UCSD-AML1 (cell line): Measurements from ENCODE around the gene SH2B3.
"Not testable (repeated sequence)": the region's sequence is repeated elsewhere in the genome, so short reads cannot be mapped to it uniquely, and the experiment has no call there.

Experiments used
- DNase-seq: peaks from one replicate; lab custom pipeline; 2025; ENCODE audit not compliant: unreplicated experiment; lab: John Stamatoyannopoulos, UW

The SH2B3 gene

GRCh38 chr12:111457071-111457470, 51.3 kb downstream of the SH2B3 start:
- no peak for DNase-seq

- no peak for DNase-seq
Observed at GRCh38 chr12:111457577-111457976, 51.9 kb downstream of the SH2B3 start.

- no peak for DNase-seq
Observed at GRCh38 chr12:111458546-111459172, 52.9 kb downstream of the SH2B3 start.

- not testable (repeated sequence) for DNase-seq
Observed at GRCh38 chr12:111460111-111460510, 54.4 kb downstream of the SH2B3 start.

- no peak for DNase-seq
Observed at GRCh38 chr12:111462210-111462769, 56.6 kb downstream of the SH2B3 start.

- no peak for DNase-seq
Observed at GRCh38 chr12:111467092-111467856, 61.6 kb downstream of the SH2B3 start.

- no peak for DNase-seq
Observed at GRCh38 chr12:111467857-111468241, 62.1 kb downstream of the SH2B3 start.

- DNase-seq = no peak
Observed at GRCh38 chr12:111469401-111469800, 63.7 kb downstream of the SH2B3 start.

GRCh38 chr12:111471236-111471635, 65.5 kb downstream of the SH2B3 start:
- DNase-seq = no peak

- DNase-seq = no peak
Observed at GRCh38 chr12:111482462-111482861, 76.7 kb downstream of the SH2B3 start.

- DNase-seq = no peak
Observed at GRCh38 chr12:111488271-111488670, 82.5 kb downstream of the SH2B3 start.

GRCh38 chr12:111488798-111489197, 83.1 kb downstream of the SH2B3 start:
- no peak for DNase-seq

GRCh38 chr12:111492979-111493378, 87.3 kb downstream of the SH2B3 start:
- not testable (repeated sequence) for DNase-seq

GRCh38 chr12:111494676-111495075, 89.0 kb downstream of the SH2B3 start:
- DNase-seq = no peak
